ENCODE results near the gene BCL2L14.

DNA sequence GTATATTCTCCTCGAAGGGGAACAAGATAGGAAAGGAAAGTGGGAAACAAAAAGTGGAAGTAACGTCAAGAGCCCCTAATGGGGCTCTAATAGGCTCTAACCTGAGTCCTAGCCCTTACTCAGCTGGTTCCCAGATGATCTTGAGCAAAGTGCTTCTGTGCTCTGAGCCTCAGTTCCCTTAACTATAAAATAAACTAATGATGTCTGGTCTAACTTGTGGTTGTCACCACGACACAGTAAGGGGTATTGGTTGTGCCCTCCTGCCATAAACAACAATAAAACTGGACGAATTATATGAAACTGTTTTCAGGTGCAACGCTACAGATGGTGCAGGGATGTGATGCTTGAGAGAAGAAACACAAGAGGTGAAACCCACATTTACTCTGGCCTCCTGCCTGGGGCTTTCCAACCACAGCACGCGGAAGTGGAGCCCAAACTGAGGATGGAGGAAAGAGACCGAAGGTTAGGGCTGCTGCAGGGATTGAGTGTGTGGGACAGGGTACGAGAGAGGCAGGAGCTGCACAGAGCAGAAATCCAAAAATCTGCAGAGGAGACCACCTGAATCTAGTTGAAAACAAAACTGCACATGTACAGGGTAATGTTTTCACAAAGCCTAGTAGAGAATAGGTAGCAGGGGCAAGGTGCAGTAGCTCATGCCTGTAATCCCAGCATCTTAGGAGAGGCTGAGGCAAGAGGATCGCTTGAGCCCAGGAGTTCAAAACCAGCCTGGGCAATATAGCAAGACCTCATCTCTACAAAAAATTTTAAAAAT, 45.6 kb upstream of the BCL2L14 start:
- no peak for TF ChIP-seq EZH2phosphoT487 (IDR thresholded peaks at IDR 0.05; ENCODE audit: borderline replicate concordance, low read length)
- TF ChIP-seq, protein P1, sequence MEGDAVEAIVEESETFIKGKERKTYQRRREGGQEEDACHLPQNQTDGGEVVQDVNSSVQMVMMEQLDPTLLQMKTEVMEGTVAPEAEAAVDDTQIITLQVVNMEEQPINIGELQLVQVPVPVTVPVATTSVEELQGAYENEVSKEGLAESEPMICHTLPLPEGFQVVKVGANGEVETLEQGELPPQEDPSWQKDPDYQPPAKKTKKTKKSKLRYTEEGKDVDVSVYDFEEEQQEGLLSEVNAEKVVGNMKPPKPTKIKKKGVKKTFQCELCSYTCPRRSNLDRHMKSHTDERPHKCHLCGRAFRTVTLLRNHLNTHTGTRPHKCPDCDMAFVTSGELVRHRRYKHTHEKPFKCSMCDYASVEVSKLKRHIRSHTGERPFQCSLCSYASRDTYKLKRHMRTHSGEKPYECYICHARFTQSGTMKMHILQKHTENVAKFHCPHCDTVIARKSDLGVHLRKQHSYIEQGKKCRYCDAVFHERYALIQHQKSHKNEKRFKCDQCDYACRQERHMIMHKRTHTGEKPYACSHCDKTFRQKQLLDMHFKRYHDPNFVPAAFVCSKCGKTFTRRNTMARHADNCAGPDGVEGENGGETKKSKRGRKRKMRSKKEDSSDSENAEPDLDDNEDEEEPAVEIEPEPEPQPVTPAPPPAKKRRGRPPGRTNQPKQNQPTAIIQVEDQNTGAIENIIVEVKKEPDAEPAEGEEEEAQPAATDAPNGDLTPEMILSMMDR (conservative IDR thresholded peaks at IDR 0.05; ENCODE audit: low read depth, low read length): no peak
- no peak for TF ChIP-seq EZH2 (IDR thresholded peaks at IDR 0.05; ENCODE audit: low read length, unreplicated experiment)
